Mesenchymal stem cell (in vitro differentiated cells and primary cell): ENCODE results near the gene ACACA.

Source experiments
- DNase-seq: peaks from one replicate; pipeline ENCODE4 v3.0.0-alpha.2; 2013
- H2AFZ ChIP-seq: one replicate; pipeline ENCODE4 v1.6.1; 2013; ENCODE audit warnings: low read depth, mild to moderate bottlenecking, control low read depth, inconsistent platforms, low read length, moderate library complexity
- H2AK5ac ChIP-seq: 2 replicates; pipeline ENCODE4 v1.6.1; 2013; ENCODE audit warnings: low read length, moderate library complexity, mild to moderate bottlenecking, inconsistent platforms; ENCODE audit not compliant: severe bottlenecking
- H2BK120ac ChIP-seq: one replicate; pipeline ENCODE4 v1.6.1; 2013; ENCODE audit warnings: low read depth, mild to moderate bottlenecking, inconsistent platforms, low read length, moderate library complexity
- H2BK12ac ChIP-seq, 2 experiments: one replicate each; pipeline ENCODE4 v1.6.1; 2013; ENCODE audit warnings: inconsistent platforms in 2 of 2, low read length in 2 of 2, mild to moderate bottlenecking in 2 of 2, moderate library complexity in 2 of 2, control low read depth in 1 of 2
- H2BK15ac ChIP-seq: one replicate; pipeline ENCODE4 v1.6.1; 2013; ENCODE audit warnings: mild to moderate bottlenecking, low read depth, inconsistent platforms; ENCODE audit not compliant: poor library complexity, severe bottlenecking
- H2BK5ac ChIP-seq: 2 replicates; pipeline ENCODE4 v1.6.1; 2013; ENCODE audit warnings: low read depth, mild to moderate bottlenecking, low read length, control low read depth, inconsistent platforms; ENCODE audit not compliant: poor library complexity, severe bottlenecking
- H3K14ac ChIP-seq, 2 experiments: one replicate each; pipeline ENCODE4 v1.6.1; 2013; ENCODE audit warnings: inconsistent platforms in 2 of 2, low read length in 2 of 2, control low read depth in 1 of 2, mild to moderate bottlenecking in 1 of 2, moderate library complexity in 1 of 2
- H3K18ac ChIP-seq, 2 experiments: one replicate each; pipeline ENCODE4 v1.6.1; 2013; ENCODE audit warnings: inconsistent platforms in 2 of 2, low read length in 2 of 2, control low read depth in 1 of 2, low read depth in 1 of 2, mild to moderate bottlenecking in 1 of 2
- H3K23ac ChIP-seq, 2 experiments: one replicate each; pipeline ENCODE4 v1.6.1; 2013; ENCODE audit warnings: inconsistent platforms in 2 of 2, low read length in 2 of 2, mild to moderate bottlenecking in 2 of 2, moderate library complexity in 2 of 2, control low read depth in 1 of 2
- H3K27ac ChIP-seq: 2 replicates; pipeline ENCODE4 v1.5.1; 2013; ENCODE audit warnings: mild to moderate bottlenecking, moderate library complexity, low read length, control low read depth, inconsistent platforms; ENCODE audit not compliant: poor library complexity, severe bottlenecking
- H3K27me3 ChIP-seq, 2 experiments: 2 replicates each; pipeline versions ENCODE4 v1.6.1 to v1.7.0; 2013; ENCODE audit warnings: low read length in 2 of 2, mild to moderate bottlenecking in 2 of 2, moderate library complexity in 2 of 2, control low read depth in 1 of 2, inconsistent platforms in 1 of 2; ENCODE audit not compliant: control insufficient read depth in 1 of 2, insufficient read depth in 1 of 2
- H3K36me3 ChIP-seq, 2 experiments: 2 replicates each; pipeline versions ENCODE4 v1.6.1 to v1.7.0; 2013; ENCODE audit warnings: low read length in 2 of 2, control low read depth in 1 of 2, inconsistent platforms in 1 of 2, low read depth in 1 of 2, mild to moderate bottlenecking in 1 of 2; ENCODE audit not compliant: insufficient read depth in 2 of 2, control insufficient read depth in 1 of 2
- H3K4ac ChIP-seq, 2 experiments: one replicate each; pipeline ENCODE4 v1.6.1; 2013; ENCODE audit warnings: inconsistent platforms in 2 of 2, low read length in 2 of 2, mild to moderate bottlenecking in 2 of 2, moderate library complexity in 2 of 2, control low read depth in 1 of 2, low read depth in 1 of 2
- H3K4me1 ChIP-seq: 2 replicates; pipeline ENCODE4 v1.6.1; 2013; ENCODE audit warnings: low read depth, low read length, control low read depth; ENCODE audit not compliant: control insufficient read depth, insufficient read depth
- H3K4me2 ChIP-seq: 2 replicates; pipeline ENCODE4 v1.6.1; 2013; ENCODE audit warnings: low read length, mild to moderate bottlenecking, inconsistent platforms; ENCODE audit not compliant: poor library complexity, severe bottlenecking
- H3K4me3 ChIP-seq, 2 experiments: 2 replicates each; pipeline versions ENCODE4 v1.5.1 to v1.7.0; 2013; ENCODE audit warnings: low read length in 2 of 2, mild to moderate bottlenecking in 2 of 2, control low read depth in 1 of 2, low read depth in 1 of 2; ENCODE audit not compliant: insufficient read depth in 1 of 2
- H3K79me1 ChIP-seq: replicated peaks from 2 replicates; pipeline ENCODE4 v1.6.1; 2013; ENCODE audit warnings: mild to moderate bottlenecking, control low read depth, low read length, inconsistent platforms; ENCODE audit not compliant: poor library complexity, severe bottlenecking
- H3K9ac ChIP-seq: 2 replicates; pipeline ENCODE4 v1.7.0; 2013; ENCODE audit warnings: mild to moderate bottlenecking, low read length, moderate library complexity
- H3K9me3 ChIP-seq: 2 replicates; pipeline ENCODE4 v1.7.0; 2013; ENCODE audit warnings: mild to moderate bottlenecking, low read length; ENCODE audit not compliant: control insufficient read depth
- H4K8ac ChIP-seq: one replicate; pipeline ENCODE4 v1.6.1; 2013; ENCODE audit warnings: inconsistent platforms, mild to moderate bottlenecking, low read length, moderate library complexity
- H4K91ac ChIP-seq: one replicate; pipeline ENCODE4 v1.6.1; 2013; ENCODE audit warnings: mild to moderate bottlenecking, low read length, inconsistent platforms
- WGBS: methylation state at CpG from one replicate; pipeline ENCODE4 v1.1.7; 2013; ENCODE audit warnings: mixed read lengths; 5-methylcytosine and 5-hydroxymethylcytosine counted together

The ACACA gene

GRCh38 chr17:37133136-37133535, 273.5 kb downstream of the ACACA start:
- no peak overlapping the region for H4K91ac ChIP-seq

GRCh38 chr17:37131669-37132611, 274.7 kb downstream of the ACACA start:
- no peak overlapping the region for H3K4me2 ChIP-seq
- H3K4me1 ChIP-seq = peaks cover 10% of the 10 kb centered on the region
- H3K79me1 ChIP-seq = peaks cover 4% of the 10 kb centered on the region
- no peak overlapping the region for H3K14ac ChIP-seq
- H3K9ac ChIP-seq = no peak overlapping the region
- no peak overlapping the region for H4K91ac ChIP-seq
- peak overlapping the region; percentile 11 for H2BK120ac ChIP-seq
- no peak overlapping the region for H2BK12ac ChIP-seq
- WGBS = 65% methylated on average over 16 of the region's 16 CpGs
- no peak overlapping the region for H3K4me3 ChIP-seq
- H3K18ac ChIP-seq = peak overlapping the region; percentile 18 to 31
- no peaks in the 10 kb centered on the region for H3K27me3 ChIP-seq
- H3K9me3 ChIP-seq = no peaks in the 10 kb centered on the region
- no peak overlapping the region for H2AFZ ChIP-seq
- H3K23ac ChIP-seq = no peak overlapping the region
- no peak overlapping the region for H2BK15ac ChIP-seq
- H3K4ac ChIP-seq = peak overlapping the region in 1 of 2 experiments; percentile 13
- no peak overlapping the region for H4K8ac ChIP-seq
- H2BK5ac ChIP-seq = no peak overlapping the region
- peaks cover 6 to 65% of the 10 kb centered on the region in 2 experiments for H3K36me3 ChIP-seq
- DNase-seq = no peak
- H3K27ac ChIP-seq = peak overlapping the region; percentile 72
- no peak overlapping the region for H2AK5ac ChIP-seq

More at GRCh38 chr17:37133136-37133535, 273.5 kb downstream of the ACACA start:
- Histone ChIP-seq H3K4me3 (no peak overlapping the region), H3K14ac (no peak overlapping the region), H2AK5ac (no peak overlapping the region), H3K27me3 (no peaks in the 10 kb centered on the region), H3K9me3 (no peaks in the 10 kb centered on the region), H3K9ac (no peak overlapping the region), H2BK12ac (no peak overlapping the region), H2AFZ (no peak overlapping the region), H2BK5ac (no peak overlapping the region), H3K4me2 (no peak overlapping the region), H3K4me1 (peaks cover 10% of the 10 kb centered on the region), H3K18ac (no peak overlapping the region), H3K36me3 (peaks cover 6 to 69% of the 10 kb centered on the region in 2 experiments), H2BK15ac (no peak overlapping the region), H2BK120ac (no peak overlapping the region), H3K27ac (no peak overlapping the region), H3K4ac (no peak overlapping the region), H3K79me1 (peaks cover 4% of the 10 kb centered on the region), H4K8ac (no peak overlapping the region), H3K23ac (no peak overlapping the region)
- 59% methylated on average over 3 of the region's 5 CpGs for WGBS
- DNase-seq = peak; percentile 33

- no peak overlapping the region for H2BK120ac ChIP-seq
- H3K23ac ChIP-seq = no peak overlapping the region
- H3K4ac ChIP-seq = no peak overlapping the region
- no peak overlapping the region for H3K18ac ChIP-seq
- no peak overlapping the region for H2BK12ac ChIP-seq
- no peak overlapping the region for H4K91ac ChIP-seq
- DNase-seq = peak; percentile 81
- peaks cover 4% of the 10 kb centered on the region for H3K79me1 ChIP-seq
- no peak overlapping the region for H2BK5ac ChIP-seq
- H3K14ac ChIP-seq = no peak overlapping the region
- no peak overlapping the region for H2AFZ ChIP-seq
- peaks cover 10% of the 10 kb centered on the region for H3K4me1 ChIP-seq
- no peak overlapping the region for H3K9ac ChIP-seq
- H3K27ac ChIP-seq = peak overlapping the region; percentile 72
- H3K4me2 ChIP-seq = no peak overlapping the region
- no peaks in the 10 kb centered on the region for H3K27me3 ChIP-seq
- WGBS = 15% methylated on average over 3 of the region's 3 CpGs
- no peaks in the 10 kb centered on the region for H3K9me3 ChIP-seq
- H3K4me3 ChIP-seq = no peak overlapping the region
- H2AK5ac ChIP-seq = no peak overlapping the region
- no peak overlapping the region for H2BK15ac ChIP-seq
- peaks cover 6 to 69% of the 10 kb centered on the region in 2 experiments for H3K36me3 ChIP-seq
- H4K8ac ChIP-seq = no peak overlapping the region
Measured at GRCh38 chr17:37130984-37131446, 275.6 kb downstream of the ACACA start.

- Histone ChIP-seq H3K4ac (no peak overlapping the region), H2BK12ac (no peak overlapping the region), H4K91ac (no peak overlapping the region), H4K8ac (no peak overlapping the region), H2AK5ac (no peak overlapping the region), H3K14ac (no peak overlapping the region), H3K79me1 (peaks cover 2% of the 10 kb centered on the region), H2BK15ac (no peak overlapping the region), H2BK5ac (no peak overlapping the region), H3K4me1 (no peaks in the 10 kb centered on the region), H3K4me2 (no peak overlapping the region), H3K27me3 (no peaks in the 10 kb centered on the region), H3K9ac (no peak overlapping the region), H2AFZ (no peak overlapping the region), H2BK120ac (no peak overlapping the region), H3K23ac (no peak overlapping the region), H3K27ac (no peak overlapping the region), H3K4me3 (no peak overlapping the region), H3K18ac (no peak overlapping the region), H3K36me3 (peaks cover 22 to 91% of the 10 kb centered on the region in 2 experiments), H3K9me3 (no peaks in the 10 kb centered on the region)
- WGBS = 91% methylated on average over 4 of the region's 4 CpGs
- no peak for DNase-seq
Measured at GRCh38 chr17:37124821-37125173, 281.8 kb downstream of the ACACA start.
